Measurements from ENCODE around the gene CAPZB.

CAPZB gene

DNA sequence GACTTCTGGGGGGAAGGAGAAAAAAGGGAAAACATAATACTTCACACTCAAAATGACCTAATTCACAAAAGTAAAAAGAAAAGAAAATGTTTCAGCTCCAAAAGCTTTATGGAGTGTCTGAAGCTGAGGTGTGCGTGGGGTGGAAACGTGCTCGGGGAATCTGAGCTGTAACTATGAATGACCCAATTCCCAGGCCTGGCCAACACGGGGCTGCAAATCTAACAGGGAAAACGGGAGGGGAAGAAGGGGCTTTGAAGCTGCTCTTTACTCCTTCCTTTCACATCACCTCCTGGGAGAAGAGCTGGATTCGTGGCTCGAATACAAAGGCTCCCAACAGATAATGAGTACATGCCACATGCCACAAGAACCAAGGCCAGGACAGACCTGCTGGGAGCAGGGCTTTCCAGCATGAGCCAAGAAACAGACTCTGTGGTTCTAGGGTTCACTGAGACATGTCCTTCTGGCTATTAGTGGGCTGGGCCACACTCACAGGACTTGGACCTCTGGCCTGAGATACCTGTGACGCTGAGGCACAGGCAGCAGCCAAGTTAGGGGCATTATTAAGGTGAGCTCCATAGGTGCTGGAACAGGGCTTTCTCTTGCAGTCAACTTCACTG lies 121.7 kb downstream of the CAPZB start:
- no peak for DNase-seq

DNA sequence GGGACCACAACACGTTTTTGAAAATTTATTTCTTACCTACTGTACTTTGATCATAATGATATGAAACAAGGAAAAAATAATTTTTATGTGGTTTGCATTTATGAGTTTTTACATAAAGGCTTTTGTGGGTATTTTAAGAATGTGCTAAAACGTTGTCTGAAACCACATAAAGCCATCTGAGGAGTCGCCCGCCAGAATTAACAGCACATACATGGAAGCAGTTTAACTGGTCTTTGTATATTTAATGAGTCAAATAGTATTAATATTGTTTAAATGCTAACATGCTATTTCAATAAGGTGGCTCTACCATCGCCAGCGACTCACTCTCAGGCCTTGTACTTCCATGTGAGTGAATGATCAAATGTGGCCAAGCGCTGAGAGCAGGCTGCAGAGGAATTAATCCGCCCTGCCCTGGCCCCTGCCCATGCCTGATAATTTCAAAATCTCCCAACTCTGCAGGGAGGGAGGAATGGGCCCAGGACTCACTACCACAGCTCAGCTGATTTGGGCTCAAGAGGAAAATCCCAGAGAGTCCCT lies 123.7 kb downstream of the CAPZB start:
- DNase-seq = no peak

DNA sequence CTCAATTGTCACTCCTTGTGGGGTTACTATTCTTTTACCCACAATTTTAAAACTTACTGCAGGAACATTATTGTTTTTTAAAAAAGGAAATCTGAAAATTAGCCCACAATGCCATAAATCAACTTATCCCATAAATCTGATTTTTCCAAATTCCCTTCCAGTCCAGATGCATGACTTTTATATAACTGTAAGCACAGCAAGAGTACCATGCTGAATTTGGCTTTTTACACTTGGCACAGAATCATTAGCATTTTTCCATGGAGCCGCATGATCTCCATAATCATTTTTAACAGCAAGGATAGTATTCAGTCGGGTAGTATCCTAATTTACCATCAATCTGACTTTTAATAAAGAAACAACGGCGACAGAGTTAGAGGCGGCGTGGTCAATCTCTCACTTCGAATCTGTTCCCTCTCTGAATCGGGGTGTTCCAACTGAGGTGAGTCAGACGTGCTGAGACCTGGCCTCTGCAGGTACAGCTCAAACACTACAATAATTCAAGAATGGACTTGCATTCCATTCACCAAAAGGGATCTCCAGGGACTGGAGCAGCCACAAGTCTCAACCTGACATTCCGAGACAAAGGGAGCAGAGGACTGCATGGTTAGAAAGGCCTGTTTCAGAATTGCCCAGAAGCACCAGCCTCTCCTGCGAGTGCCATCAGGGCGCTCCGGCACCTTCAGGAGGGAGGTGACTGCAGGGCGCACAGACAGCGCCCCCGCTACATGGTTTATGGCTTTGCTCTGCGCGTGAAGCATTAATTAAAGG lies 124.3 kb downstream of the CAPZB start:
- no peak for DNase-seq

DNA sequence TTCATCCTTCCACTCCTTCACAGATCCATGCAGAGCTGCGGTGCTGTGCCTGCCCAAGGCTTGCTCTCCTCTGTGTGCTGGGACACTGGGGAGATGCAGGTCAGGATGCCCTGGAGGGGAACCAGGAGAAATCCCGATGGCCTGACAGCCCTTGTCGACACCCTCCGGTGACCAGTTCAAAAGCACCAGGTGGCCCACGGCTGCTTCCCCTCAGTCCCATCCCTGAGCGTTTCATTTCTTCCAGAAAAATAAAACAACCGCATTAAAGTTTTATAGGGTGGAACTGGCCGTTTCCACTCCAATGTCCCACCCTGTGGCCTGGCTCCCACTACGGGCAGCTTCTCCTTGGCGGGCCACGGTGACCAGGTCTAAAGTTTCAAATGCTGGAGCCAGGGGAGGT lies 124.9 kb downstream of the CAPZB start:
- DNase-seq = no peak

DNA sequence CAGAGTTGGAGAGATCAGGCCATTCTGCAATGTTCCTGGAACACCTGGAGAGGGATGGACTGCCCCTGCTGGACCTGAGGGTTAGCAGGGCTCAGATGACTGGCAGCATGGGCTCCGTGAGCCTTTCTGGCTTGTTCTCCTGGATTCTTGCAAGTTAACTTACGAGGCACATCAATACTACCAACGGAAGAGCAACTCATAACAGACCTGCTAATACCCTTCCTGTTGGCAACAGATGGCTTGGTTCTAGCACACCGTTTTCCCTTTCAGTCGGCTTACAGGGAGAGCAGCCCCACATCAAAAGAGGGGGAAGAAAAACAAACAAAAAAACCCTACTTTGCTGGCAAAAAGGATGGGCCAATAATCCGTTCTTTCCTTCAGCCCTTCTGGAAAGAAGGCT lies 125.3 kb downstream of the CAPZB start:
- no peak for DNase-seq

DNA sequence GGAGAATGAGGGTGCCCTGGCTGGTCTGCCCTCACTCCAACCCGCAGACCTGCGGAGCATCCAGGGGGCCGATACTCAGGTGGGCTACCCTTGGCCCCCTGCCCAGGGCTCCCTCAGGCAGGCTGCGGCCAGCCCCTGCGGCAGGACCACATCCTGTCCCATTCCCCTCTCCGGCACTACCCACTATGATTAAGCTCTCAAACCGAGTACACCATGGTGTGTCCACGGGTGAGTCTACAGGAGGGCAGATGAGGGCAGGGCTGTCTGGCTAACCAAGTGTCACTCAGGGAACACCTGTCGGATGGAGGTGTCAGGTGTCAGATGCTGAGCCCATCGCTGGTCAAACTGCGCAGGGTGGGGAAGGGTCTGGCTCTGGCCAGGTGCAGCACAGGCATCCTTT lies 126.0 kb downstream of the CAPZB start:
- DNase-seq = no peak

DNA sequence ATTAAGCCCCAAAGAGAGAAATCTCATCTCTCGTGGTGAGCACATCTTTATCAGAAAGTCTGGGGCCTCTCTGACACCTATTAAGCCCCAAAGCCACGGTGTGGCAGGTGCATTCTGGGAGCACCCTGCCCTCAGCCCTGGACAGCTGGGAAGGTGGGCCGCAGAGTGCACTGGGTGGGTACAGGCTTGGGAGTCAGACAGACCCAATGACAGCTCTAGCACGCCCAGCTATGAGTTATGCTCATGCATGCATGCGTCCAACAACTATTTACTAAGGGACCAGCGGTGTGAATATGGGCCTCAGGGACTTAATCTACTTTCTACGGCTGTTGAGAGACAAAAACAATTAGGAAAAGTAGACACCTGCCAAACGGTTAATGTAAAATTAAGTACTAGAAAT lies 126.6 kb downstream of the CAPZB start:
- no peak for DNase-seq

DNA sequence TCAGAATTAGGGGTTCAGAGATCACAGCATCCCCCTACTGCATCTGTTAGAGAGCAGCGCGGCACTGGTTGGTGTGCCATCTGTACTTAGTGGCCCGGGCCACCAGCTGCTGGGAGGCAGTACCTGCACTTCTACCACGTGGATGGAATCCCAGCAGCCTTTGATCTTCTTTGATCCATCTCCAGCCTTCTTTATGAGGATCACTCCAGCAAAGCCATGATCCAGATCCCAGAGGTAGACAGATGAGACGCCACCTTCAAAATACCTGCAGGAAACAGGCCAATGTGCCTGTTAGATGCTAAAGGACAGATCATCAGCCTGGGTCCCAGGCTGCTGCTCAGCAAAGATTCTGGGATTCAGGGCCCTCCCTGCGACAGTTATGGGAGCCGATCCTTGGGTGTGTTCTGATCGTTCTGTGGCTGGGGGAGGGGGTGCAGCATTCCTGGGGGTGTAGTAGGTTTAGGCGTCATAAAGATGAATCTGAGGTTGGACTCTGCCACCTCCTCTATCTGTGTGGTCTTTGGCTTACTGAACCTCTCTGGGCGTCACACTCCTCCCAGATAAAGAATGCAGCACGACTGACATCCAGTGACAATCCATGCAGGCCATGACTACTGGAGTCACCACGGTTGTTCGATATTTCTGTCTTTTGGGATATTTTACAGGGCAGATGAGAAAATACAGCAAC lies 127.9 kb downstream of the CAPZB start:
- DNase-seq = no peak

DNA sequence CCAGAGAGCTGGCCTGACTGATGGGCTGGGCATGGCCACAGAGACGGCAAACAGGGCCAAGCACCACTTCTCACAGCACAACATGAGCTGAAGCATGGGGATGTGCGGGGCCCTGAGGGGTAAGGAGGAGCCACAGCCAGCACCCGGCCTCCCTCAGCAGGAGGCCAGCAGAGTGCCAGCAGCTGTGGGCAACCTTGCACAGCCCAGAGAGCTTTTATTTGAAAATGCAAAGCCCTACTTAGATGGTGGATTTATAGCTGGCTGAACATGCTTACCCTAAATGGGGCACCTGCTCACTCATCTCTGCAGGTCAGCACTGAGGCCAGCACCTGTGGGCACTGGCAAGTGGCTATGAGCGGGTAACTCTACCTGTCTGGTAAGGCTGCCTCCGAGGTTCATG lies 129.1 kb downstream of the CAPZB start:
- no peak for DNase-seq

DNA sequence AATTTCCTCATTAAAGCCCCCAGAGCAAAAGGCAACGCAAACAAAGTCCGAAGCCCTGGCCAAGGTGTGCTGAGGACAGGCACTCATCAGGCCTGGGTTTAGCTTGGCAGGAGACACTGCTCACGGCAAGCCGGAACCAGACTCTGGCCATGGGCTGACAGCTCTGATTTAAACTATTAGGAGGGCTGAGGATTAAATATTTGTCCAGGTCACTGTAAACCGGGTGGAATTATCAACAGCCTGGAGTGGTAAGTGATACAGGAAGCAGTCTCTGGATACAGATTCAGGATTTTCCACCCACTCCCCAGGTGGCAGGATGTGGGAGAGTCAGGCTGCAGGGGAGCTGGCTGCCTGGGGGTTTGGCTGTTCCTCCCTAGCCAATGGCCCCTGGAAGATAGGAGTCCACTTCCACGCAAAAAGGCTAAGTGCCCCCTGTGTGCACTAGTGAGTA lies 130.8 kb downstream of the CAPZB start:
- no peak for DNase-seq

DNA sequence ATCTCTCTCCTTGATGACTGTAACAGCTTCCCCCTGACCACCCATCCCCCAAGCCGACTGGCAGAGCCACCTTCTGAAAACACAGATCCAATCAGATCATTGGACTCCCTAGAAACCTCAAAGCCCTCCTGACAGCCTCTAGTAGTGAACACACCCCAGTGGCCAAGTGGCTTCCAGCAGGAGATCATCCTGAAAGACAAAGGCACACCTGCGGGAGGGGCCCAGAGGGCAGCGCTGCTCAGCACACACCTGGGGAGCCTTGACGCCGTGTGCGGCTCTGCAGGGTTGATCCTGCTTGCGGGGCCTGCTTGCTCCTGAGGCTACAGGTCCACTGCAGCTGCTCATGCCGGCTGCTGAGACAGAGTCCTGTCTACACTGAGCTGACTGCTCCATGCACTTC lies 131.7 kb downstream of the CAPZB start:
- no peak for DNase-seq

DNA sequence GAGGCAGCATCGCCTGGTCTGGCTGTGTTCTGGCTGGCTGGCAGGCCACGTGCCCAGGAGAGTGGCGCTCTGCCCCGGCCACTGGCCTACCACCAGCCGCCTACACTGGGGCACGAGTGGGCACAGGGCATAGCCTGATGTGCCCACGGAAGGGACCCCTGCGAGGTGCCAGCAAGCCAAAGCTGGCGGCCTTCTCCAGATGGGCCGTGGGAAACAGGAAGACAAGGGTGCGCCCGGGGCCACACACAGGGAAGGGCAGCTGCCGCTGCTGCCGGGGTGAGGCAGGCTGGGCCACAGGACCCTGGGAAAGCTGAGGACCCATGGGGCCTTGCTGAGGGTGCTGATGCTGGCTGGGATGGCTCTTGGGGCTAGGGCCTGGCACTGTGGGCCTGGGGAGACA lies 132.5 kb downstream of the CAPZB start:
- DNase-seq = no peak

DNA sequence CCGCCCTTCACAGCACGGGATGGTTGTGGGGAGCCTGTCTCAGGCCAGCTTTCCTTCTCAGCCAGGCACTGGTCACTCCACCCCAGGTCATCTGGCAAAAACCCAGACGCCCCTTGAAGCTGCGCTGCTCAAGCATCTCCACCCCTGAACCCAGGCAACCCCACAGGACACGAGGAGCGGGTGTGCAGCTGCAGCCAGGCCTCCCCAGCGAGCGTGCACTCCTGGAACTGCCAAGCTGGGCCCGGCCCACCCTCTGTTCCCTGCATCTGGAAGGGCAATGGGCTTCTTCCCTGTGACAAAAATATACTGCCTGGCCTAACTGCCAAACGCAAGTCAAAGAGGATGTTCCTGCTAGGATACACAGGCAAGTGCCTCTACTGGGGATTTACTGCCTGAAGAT lies 133.5 kb downstream of the CAPZB start:
- no peak for DNase-seq

DNA sequence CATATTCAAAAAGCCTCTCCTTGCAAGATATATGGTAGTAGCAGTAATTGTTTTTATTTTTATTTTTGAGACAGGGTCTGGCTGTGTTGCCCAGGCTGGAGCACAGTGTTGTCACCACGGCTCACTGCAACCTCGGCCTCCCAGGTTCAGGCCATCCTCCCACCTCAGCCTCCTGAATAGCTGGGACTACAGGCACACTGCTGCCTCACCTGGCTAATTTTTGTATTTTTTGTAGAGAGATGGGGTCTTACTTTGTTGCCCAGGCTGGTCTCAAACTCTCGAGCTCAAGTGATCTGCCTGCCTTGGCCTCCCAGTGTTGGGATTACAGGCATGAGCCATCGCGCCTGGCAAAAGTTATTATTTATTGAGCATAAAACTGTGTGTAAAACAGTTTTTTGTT lies 134.8 kb downstream of the CAPZB start:
- DNase-seq = no peak

DNA sequence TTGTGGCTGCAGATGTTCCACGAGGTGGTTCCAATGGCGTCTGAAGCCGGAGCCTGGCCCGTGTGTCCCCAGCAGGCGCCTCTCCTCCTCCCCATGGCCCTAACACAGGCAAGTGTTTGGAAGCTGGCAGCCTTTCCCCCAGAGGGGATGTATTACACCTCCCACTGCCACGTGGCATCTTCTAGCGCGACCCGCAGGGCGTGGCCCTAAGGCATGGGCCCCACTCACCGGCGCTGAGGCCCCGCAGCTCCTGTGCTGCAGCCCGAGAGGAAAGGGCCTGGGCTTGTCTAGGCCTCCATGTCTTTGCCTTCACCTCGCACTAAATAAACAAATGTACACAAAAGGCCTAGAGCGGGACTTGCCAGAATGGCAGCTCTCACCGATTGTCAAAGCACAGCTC lies 135.3 kb downstream of the CAPZB start:
- no peak for DNase-seq

DNA sequence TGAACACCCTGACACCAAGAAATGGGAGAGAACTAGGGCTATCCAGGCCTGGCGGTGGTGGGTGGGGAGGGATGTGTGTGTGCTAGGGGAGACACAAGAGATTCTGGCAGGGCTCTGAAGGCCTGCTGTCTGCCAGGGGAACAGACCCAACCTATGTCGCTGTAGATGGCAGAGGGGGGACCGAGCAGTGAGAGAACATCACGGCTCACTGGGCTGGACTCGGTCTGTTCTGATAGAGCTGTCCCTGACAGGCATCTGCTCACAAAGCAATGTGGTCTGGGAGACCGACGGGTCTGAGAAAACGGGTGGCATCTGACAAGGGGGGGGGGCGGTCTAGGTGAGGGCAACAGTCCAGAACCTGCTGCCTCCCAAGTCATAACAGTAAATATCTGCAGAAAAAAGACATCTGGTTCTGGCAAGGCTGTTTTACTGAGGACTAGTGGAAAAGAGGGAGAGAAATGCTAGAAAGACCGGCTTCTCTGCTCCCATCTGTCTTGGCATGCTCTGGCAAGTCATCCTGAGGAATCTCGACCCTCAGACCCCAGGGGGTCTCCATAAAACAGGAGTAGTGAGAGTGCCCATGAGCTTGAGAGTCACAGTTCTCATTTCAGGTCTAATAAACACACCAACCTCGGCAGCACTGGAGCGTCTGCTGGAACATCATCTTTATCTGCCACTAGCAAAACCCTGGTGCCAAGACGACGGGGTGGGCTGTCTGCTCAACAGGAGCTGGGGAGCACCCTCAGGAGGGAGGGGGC lies 136.7 kb downstream of the CAPZB start:
- DNase-seq = no peak

DNA sequence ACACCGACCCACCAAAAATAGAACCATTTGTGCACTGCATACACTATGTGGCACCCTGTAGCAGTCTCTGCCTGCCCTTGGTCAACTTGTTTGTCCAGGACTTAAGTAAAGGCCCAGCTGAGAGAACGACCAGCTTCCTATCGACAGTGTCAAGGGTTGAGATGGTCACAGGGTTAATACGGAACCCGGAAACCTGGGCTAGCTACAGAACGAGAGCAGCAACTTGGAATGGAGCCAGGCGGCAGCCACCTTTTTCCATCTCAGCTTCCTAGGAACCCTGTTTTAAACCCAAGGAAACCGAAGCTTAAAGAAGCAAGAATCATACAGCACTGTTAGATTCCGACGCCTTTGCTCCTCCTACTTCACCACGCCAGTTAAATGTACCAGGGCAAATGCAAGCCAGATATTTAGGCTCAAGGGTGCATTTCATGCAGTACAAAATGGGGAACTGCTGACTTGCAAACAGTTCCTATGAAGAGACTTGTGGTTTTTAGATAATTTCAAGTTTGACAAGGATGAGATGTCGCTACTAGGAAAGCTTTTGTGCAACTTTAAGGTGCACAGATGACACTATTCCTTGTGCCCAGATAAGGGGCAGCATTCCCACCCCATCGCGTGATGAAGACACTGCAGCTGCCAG lies 137.7 kb downstream of the CAPZB start:
- no peak for DNase-seq

DNA sequence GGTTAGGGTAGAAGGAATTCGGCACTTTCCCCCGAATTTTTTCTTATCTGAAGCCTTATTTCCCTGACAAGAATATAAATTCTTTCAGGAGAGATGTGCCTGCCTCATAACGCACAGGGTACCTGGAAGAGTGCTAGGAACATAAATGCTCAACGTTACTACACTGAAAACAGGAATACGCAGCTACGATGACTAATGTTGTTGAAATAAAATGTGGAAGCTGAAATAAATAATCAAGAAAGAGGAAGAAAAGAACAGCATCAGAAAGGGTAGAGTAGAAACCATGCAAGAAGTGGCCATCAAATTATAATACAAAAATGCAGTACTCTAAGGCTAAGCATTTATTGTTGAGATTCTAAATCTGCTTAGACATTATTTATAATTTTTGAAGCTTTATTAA lies 139.3 kb downstream of the CAPZB start:
- no peak for DNase-seq

DNA sequence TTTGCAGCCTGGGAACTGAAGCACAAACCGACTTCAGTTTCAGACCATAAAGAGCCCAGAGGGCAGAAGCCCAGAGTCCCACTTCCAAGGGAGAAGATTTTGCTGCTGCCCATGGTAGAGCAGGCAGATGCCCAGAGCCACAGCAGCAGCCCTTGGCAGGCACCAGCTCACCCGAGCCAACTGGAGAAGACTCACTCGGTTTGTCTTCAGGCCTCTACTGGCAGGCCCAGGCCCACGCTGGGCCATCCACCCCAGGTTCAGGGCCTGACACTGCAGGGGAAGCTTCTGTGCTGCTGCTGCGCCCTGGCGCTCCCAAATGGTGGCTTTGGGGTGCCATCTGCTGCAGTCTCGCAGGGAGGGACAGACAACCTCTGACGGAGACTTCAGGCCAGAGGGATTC lies 139.9 kb downstream of the CAPZB start:
- no peak for DNase-seq

DNA sequence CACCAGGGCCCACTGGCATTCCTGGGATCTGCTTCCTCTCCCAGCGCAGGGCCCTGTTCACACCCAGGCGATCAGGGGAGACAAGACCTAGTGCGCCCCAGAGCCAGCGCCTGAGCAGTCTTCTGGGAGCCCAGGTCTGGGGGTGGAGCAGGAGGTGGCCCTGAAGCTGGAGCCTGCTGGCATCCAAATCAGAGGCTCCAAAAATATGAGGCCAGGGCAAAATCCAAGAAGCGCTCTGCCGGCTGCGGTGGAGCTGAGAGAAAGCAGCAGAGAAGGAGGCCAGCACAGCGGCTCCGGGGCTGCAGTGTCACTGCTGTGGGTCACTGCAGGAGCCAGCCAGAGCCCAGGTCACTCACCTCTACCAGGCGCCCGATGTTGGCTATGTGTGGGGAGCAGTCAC lies 140.5 kb downstream of the CAPZB start:
- DNase-seq = no peak

DNA sequence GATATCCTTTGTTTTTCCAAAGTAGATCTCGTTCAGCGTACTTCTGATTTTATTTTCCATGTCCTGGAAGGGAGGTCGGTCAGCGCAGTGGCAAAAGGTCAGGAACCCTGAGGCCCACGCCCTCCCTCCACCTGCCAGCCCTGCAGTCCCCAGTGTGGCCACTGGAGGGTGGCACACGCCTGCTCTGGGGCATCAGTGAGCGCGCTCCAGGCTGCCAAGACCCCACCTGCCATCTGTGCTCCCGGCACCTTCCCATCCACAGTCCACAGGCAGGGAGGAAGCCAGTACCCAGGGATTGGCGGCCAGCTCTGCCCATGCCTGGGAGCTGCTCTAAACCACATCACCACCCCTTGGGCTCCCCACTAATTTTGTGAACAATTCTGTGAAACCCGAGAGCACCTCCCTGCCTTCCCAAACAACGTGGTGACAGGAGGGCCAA lies 140.9 kb downstream of the CAPZB start:
- DNase-seq = peak; percentile 77

DNA sequence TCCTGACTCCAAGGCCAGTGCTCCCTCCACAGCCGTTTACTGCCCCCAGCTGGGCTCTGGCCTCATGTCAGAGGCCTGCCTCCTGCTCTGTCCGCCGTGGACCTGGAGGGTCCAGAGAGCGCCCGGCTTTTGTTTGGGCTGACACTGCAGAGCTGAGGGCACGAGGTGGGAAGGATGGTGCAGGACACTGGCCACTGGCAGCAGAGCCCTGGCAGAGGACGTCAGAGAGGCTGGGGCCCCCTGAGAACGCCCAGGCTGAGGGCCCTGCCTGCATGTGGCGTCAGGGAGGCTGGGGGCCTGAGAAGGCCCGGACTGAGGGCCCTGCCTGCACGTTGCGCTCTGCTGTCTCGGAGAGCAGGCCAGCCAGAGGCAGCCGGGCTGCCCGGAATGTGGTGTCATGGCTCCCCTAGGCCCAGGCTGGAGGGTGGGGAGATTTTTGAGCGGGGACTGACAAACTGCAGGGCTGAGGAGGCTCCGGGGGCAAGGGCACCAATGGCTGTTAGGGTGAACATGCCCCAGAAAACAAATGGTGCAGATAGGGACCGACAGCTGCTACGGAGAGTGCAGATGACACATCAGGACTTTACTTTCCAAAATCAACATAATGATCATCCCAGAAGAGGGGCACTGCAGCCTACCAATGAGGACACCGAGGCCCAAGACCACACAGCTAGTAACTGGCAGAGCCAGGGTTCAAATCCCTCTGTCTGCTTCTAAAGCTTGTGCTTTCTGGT lies 141.6 kb downstream of the CAPZB start:
- DNase-seq = no peak
